ENCODE data around the gene DVL1. TPM values are rescaled to one million over a fixed set of nuclear protein-coding genes. Genes with fewer than 3 reads are reported as not detected.

The DVL1 gene
- total and polyA plus RNA-seq, 9 of the 15 experiments (the other 6 are each of a cell fraction or from before 2014, with no cell fraction given) = 0.62 to 135 (median 24.3) TPM

DNA sequence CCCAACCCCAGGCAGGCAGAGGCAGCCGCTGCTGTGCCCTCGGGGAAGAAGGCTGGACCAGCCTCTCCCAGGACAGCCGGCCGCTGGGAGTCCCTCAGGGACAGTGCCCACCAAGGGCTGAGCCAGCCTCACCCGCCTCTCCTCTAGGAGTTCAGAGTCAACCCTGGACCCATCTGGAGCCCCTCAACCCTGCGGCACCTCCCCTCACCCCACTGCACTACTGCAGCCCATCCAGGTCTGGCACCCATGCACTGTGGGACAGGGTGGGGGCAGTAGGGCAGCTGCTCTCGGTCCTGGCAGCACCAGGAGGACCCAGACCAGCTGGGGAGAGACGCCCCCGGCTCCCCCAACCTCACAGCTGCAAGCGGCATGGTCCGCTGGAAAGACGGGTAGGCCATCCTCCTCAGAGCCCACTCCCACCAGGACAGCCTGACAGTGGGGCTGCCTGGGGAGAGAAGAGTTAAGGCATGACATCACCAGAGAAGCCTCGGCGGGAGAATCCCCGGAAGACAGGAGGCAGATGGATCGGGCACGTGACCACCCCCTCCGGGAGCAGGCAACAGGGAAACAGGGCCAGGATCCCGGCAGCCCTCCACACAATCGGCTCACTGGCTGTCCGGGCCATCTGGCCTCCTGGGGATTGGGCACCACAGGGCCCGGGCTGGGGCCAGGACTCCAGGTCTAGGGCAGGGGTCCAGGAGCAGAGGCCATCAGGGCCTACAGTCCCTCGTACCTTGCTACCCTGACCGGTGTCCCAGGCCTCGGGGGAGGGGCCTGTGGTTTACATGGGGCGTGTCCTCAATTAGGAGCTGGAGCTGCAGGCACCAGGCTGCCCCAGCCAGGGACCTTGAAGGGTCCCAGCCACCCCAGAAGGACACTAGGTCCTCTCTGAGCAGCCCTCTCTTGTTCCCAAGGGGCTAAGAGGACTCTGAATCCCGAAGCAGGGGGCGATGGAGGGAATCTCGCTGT is 44.6 kb downstream of the DVL1 start (continued):
- TF ChIP-seq REST (IDR thresholded peaks at IDR 0.05; ENCODE audit: borderline replicate concordance) = peak; percentile 53
- no peak for TF ChIP-seq REST (CRISPR knock-in tag; IDR thresholded peaks at IDR 0.05; ENCODE audit: low read depth)
- no peak for TF ChIP-seq NCOA4 (IDR thresholded peaks at IDR 0.05; ENCODE audit: partially characterized antibody)
- TF ChIP-seq PRDM10 (IDR thresholded peaks at IDR 0.05; ENCODE audit: partially characterized antibody) = no peak
- TF ChIP-seq ARID3A (IDR thresholded peaks at IDR 0.05; ENCODE audit: borderline replicate concordance, low read depth, low read length) = no peak
- TF ChIP-seq TBL1XR1 (IDR thresholded peaks at IDR 0.05; ENCODE audit: low read length in 2 of 2) = no peak
- TF ChIP-seq TEAD1 (CRISPR knock-in tag; IDR thresholded peaks at IDR 0.05) = no peak; a peak in 1 of 4 replicates
- no peak for TF ChIP-seq ZNF398 (CRISPR knock-in tag; IDR thresholded peaks at IDR 0.05)
- peak; percentile 74 for TF ChIP-seq ZFX (CRISPR knock-in tag; IDR thresholded peaks at IDR 0.05)
